GM18909 (cell line): Measurements from ENCODE around the gene CWC27.

ENCODE experiments used
- ATAC-seq: cut with Tn5 transposase; IDR thresholded peaks from one replicate; pipeline ENCODE4 v1.9.1; 2021; ENCODE audit warnings: mild to moderate bottlenecking; ENCODE audit not compliant: unreplicated experiment, poor library complexity

CWC27 gene

DNA sequence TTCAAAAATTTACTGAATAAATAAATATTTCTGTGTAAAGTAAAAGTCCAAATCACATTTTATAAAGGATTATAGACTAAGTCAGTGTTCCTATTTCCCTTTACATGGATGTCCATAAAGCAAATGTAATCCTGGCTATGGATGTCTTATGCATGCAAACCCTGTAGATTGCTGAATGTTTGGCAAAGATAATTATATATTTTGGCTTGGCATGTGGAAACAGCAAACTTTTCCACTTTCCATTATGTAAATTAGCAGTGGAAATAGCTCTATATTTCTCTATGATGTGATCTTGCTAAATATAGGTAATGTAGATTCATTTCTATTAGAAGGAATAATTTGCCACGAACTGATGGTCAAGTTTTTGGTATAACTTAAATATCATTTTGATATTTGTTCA is 66.5 kb downstream of the CWC27 start:
- no peak for ATAC-seq

DNA sequence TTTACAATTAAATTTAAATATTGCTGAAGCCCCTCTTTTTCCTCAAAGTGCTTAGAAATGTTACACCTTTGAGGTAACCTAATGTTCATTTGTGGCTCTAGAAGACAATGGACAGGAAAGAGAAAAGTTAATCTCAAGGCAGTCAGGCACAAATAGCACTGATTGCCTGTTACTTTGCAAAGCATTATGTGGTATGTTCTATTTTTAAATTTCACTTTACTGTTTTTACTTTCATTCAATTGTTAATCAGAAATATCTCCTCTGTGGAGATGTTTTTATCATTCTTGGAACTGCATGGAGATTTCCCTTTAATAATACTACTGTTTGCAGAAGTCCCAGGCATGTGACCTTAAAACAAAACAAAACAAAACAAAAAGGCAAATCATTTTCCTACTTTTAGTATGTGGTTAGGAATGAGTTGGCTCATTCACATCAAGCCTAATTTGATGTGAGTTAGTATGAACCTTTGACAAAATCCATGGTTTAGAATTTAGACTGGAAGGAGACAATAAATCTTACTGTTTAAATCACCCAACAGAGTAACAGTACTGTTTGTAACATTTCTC is 67.5 kb downstream of the CWC27 start:
- no peak for ATAC-seq

DNA sequence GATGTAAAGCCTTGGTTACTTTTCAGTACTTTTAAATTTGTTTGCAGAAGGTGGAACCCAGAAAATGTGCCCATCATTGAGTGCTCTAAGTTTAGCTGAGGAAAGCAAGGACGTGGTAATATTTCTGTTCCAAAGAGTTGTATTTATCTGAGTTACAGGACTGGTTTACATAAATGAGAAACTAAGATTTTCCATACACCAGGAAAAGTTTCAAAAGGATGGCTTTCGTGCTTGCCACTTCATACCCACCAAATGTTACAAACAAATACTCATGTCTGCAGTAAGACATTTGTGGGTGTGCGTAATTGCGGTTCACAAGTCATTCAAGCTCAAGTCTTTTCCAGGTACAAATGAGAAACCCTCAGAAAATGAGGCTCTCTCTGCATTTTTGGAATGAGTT is 68.1 kb downstream of the CWC27 start:
- ATAC-seq, result no peak

DNA sequence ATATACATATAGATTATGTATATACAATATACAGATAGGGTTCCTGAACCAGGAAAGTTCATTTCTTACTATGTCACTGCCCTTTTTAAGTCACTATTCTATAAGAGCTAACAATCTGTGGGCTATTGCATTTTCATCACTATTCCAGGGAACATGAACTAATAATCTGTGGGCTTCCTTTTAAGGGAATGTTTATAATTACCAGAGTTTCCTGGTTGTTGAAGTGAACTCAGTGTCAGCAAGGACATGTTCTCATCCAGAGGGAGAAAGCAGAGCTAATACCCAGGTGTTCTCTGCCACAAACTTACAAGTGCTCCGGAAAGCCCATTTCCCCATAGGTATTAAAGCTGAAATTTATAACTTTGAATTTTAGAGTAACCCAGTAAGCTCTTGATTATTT is 69.6 kb downstream of the CWC27 start:
- no peak for ATAC-seq

DNA sequence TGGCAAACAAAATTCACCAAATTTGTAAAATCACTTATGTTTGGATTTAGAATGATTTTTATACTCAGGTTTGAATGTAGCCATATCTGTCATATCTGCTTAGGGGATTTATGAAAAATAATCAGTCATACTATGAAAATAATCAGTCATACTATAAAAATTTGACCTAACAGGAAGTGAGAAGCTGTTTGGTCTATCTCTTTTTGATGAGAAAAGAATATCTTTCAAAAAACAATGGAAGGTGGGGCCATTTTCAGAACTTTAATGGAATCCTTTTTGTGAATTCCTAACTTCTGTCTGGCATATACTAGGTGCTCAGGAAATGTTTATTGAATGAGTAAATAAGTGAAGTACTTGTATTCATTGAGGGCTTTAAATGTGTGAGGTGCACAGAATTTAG is 70.1 kb downstream of the CWC27 start:
- no peak for ATAC-seq

DNA sequence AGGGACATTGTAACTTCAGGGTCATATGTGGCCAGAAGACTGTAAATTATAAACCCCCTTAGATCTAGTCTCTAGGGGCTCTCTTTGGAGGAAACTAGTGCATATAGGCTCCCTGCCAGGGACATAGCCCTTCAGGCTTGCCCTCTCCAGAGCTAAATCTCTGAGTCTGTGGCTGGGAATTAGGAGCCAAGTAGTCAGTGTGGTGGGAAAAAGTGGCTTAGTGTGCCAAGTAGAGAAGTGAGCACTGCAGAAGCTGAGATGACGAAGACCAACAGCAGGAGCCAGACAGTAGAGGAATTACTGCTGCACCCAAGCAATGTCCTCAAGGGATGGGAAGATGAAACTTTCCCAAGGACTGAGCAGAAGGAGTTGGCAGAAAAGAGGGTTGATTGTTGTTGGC is 71.2 kb downstream of the CWC27 start:
- no peak for ATAC-seq

DNA sequence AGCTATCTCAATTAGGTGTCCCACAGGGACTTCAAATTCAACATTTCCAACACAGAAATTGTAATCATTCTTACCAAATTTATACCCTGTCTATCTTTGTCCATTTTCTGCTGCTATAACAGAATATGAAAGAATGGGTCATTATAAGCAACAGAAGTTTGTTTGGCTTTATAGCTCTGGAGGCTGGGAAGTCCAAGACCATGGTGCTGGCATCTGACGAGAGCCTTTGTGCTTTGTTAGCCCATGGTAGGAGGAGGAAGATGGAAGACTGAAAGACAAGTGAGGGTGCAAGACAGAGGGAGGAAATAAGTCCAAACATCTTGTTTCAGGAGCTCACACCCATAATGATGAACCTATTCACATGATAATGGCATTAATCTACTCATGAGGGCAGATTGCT is 72.2 kb downstream of the CWC27 start:
- ATAC-seq, result no peak

DNA sequence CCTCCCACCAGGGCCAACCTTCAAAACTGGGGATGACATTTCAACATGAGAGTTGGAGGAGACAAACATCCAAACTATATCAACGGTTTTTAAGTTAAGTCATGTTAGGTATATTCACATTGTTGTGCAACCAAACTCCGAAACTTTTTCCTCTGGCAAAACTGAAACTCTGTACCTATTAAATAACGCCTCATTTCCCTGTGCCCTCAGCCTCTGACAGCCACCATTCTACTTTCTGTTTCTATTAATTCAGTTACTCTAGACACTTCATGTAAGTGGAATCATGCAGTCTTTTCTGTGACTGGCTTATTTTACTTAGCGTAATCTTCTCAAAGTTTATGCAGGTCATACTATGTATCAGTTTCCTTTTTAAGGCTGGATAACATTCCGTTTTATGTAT is 85.0 kb downstream of the CWC27 start:
- ATAC-seq, result no peak

DNA sequence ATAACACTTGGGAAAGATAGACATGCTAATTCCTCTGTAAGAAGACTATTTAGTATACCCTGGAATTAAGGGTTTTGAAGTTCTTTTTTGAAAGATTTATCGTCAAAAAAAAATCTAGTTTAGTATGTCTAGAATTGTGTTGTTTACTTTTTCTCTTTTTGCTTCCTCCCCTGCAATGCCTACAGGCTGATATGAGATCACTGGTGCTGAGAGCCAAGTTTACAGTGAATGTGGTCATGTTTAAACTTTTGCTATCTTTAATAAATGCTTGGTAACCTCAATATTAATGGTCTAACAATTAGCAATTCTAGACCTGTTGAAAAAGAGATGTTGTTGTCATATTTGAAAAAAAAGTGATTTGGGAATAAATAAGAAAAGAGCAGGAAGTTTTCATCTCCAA is 86.1 kb downstream of the CWC27 start:
- no peak for ATAC-seq

DNA sequence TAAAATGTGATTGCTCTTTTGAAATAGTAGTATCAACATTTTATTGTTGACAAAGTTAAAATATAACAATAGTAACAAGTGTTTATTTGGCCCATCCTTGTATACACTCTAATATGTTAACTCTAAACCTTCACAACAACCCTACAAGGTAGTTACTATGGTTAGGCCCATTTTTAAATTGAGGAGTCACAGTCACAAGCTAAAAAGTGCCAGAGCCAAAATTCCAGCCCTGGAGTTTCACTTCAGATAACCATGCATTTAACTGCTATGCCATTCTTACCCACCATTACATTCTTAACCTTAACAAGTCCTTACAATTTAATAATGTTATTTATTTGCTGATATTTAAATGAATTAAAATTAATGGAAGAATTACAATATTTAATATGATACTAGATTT is 91.2 kb downstream of the CWC27 start:
- no peak for ATAC-seq

DNA sequence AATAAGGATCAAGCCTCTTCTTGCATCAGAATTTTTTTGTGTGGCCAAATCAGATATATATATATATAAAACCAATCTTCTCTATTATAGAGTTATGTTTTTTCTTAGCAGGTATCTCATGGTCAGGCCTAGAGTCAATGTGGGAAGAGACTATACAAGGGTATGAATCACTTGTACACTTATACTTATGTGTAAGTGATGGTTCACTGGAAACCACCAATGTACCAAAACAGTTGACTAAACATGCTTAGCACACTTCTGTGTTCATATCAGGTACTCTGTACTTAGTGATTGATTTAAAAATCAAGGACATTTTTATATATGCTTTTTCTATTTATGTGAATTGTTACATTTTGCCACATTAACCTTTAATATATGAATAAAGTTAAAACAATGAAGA is 92.6 kb downstream of the CWC27 start:
- ATAC-seq, result no peak

DNA sequence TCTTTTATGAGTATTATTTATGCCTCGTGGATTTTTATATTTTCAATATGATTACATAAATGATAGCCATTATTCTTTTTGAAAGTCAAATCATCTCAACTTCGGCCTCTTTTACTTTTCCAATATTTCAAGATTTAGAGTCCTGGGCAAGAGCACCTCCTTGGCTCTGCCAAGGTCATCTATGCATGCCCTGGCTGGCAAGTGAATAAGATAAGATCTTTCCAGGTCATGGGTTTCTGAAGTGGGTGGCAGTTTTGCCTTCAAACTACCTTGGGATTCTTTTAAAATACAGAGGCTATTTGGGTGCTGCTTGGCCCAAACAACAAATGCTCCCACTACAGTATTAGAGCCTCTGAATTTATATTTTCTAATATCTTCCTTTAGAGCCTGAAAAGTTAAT is 95.4 kb downstream of the CWC27 start:
- no peak for ATAC-seq

DNA sequence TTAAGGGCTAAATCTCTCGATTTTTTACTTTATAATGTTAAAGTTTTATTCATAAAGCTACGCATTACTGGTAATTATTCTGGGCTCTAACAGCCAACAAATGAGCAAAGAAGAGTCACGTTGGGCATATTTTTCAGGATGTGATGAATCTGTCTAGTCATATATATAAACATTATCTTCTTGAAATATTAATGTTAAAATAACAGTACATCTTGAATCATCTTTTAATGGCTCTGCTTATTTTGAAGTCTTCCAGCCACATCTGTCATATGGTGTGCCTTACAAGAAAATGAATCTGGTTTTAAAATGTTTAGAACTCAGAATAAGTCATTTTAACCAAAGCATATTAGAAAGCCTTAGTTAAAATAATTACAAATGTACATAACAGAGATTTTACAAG is 96.9 kb downstream of the CWC27 start:
- no peak for ATAC-seq

DNA sequence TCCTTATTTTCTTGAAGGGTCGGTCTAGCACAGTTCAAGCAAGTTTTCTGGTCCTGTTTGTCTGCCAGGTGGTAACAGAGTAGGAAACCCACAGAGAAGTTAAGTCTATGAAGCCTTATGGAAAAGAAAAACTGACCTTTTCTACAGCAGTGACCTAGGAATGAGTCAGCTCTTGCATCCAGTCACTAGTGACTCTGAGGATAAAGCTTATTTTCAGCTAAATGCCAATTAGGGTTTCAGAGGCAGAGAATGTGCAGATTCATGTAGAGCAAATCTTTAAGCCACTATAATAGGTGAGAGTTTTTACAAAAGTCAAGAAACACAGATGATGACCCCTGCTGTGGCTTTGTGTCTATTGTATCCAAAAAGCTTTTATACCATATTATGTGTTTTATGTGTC is 100.7 kb downstream of the CWC27 start:
- no peak for ATAC-seq

DNA sequence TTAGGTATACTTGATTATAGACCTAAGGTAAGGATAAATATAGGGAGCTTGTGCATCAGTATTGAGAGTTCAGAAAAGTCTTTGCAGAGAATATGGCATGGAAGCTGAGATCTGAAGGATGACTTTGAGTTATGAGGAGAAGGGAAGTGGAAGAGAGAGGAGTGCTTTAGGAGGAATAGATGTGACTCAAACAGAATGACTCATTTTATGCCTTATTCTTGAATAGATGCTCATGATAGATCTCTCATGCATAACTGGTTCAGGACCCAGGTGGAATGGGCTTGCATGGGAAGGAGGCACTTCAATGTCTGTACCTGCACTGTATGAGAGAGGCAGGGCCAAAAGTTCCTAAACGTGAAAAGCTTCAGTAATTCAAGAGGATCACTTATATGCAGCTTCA is 103.3 kb downstream of the CWC27 start:
- no peak for ATAC-seq

DNA sequence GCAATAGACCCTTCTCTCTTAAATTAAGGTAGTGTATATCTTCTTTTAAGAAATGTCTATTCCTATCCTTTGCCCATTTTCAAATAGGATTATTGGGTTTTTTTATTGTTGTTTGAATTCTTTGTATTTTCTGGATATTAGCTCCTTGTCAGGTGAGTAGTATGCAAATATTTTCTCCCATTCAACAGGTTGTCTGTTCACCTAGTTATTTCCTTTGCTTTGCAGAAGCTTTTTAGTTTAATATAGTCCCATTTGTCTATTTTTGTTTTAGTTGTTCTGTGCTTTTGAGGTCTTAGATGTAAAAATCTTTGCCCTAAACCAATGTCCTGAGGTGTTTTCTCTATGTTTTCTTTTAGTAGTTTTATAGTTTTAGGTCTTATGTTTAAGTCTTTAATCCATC is 104.7 kb downstream of the CWC27 start:
- no peak for ATAC-seq

DNA sequence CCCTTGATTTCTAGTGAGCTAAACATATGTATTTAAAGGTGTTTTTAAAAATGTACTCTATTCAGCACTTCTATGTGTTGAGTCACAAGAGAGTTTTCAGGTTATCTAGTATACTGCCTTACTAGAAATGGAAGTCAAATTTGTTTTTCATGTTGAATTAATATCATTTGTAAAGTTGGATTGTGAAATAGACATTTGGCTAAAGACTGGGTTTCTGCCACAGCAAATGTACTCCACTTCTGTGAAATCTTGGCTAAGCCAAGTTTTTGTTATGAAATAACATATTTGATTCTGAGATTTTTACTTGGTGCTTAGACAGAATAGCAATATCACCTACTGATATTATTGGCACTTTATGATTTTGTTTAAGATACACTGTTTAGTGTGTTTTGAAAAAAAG is 106.0 kb downstream of the CWC27 start:
- ATAC-seq, result no peak

DNA sequence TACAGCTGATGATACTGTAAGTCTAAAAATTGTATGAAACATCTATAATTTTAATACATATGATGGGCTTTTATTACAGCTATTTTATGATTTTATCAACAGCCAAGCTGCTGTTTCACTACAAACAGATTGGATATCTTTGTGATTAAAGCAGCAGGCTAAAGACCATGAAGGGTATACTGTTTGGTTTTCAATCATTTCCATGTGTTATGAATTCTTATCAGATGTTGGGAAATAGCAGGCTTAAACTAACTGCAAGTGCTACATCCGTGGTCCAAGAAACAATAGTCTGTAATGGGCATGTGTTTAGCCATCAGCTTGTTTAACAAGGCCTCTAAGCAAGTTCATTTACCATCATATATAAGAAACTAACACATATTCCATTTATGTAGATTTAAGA is 107.5 kb downstream of the CWC27 start:
- no peak for ATAC-seq

DNA sequence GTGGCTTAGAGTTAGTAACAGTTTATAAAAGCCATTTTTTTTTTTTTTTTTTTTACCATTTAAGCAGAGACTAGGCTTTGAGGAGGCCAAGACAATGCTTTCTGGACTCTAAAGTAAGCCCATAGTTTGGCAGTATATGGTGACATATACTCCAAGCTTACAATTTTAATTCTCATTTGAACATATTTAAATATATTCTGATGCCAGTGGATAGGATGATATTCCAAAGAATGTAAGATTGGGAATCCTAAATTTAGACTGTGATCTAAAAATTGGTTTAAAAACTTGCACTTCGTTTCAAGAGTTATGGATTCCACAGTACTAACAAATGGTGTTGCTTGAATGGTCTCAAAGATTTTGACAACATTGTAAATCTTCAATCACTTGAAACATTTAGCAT is 112.1 kb downstream of the CWC27 start:
- ATAC-seq, result no peak

DNA sequence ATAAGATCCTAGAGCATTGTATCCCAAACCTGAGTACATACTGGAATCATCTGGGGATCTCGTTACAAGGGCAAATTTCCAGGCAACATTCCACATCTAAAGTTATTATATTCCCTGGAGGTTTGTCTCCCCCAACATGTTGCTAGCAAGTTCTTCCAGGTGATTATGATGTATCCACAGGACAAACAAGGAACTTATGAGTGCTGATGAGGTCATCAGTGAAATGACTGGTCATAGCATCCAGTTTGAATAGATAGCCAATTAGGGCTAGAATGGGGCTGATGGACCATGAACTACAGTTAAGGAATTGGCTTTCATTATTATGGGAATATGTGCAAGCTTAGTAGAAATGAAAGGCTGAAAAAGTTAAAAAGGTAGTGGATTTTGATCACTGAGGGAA is 115.2 kb downstream of the CWC27 start:
- ATAC-seq, result no peak

DNA sequence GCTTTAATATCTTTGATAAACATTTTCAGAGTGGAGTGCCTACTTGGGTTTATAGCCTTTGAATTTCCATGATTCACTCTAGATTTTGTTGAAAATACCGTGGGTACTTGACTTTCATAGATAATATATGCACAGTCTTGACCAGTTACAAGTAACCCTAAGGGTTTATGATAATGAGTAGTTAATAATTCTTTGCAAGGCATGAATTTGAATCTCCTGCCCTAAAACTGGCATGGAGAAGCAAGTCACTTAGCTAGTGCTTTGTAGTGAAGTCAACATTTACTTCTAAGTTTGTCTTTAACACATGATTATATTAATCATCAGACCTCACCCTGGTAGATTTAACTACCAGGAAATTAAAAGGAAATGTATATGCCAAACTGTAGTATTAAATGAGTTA is 115.8 kb downstream of the CWC27 start:
- no peak for ATAC-seq

DNA sequence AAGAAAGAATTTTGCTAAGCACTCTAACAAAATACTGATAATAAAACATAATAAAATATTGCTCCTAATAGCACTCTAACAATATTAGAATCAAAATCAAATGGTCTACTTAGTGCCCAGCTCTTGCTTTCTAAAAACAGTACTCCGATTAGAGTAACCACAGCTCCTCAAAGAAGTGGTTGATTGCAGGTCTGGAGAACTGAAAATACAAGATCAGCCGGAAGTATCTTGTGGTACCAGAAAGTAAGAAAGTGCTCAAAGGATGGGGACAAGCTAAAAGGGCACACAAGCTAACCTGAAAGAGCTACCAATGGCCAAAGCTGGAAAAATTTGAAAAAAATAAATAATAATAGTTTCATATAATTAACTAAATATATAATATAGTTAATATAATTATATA is 119.2 kb downstream of the CWC27 start:
- ATAC-seq, result no peak

DNA sequence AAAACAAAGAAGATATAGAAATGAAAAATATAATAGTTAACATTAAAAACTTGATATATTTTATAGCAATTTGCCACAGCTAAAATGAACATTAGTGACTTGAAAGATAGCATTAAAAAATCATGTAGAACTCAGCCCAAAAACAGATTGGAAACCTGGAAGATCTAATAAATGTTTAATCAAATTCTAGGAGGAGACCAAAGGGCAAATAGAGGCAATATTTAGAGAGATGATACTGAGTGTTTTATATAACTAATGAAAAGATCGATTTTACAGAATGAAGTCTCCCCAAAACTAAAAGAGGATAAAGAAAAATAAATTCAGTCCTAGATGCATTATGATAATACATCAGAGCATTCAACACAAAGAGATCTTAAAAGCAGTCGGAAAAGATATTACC is 127.0 kb downstream of the CWC27 start:
- ATAC-seq, result no peak
